HG03565 (cell line): ENCODE data around the gene COL5A1.

ENCODE experiments used
- ATAC-seq: cut with Tn5 transposase; IDR thresholded peaks from one replicate; pipeline ENCODE4 v1.9.1; 2021; ENCODE audit warnings: mild to moderate bottlenecking, moderate library complexity; ENCODE audit not compliant: unreplicated experiment

Gene COL5A1

DNA sequence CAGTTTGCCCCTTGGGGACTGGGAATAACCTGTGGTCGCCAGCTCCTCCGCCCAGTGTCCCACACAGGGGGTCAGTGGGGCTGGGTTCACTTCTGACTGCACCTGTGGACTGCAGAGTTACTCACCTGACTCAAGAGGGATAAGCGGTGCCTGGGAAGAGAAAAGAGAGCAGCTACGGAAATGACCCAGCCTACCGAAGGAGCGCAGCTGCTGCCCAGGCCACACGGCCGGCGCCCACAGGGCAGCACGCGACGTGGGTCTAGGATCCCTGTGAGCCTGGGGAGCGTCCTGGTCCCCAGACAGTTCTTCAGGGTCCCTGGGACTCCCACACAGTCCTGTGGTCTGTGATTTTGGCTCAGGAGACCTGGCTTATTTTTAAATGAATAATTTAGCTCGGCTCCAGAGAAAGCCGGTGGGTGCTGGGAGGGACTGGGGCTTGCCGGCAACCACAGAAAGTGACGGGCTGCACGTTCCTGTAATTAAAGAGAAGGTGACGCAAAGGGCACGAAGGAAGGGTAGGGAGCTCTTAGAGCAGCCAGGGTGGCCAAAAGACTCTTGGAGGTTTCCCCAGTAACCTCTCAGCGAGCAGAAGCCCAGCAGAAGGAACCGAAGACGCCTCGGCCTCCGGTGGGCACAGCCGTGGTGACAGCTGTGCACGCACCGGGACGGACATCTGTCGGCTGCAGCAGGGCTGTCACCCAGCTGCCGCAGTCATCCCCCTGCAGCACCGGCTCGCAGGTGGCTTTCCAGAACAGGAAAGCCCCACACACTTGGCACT lies 141.5 kb downstream of the COL5A1 start:
- no peak for ATAC-seq

DNA sequence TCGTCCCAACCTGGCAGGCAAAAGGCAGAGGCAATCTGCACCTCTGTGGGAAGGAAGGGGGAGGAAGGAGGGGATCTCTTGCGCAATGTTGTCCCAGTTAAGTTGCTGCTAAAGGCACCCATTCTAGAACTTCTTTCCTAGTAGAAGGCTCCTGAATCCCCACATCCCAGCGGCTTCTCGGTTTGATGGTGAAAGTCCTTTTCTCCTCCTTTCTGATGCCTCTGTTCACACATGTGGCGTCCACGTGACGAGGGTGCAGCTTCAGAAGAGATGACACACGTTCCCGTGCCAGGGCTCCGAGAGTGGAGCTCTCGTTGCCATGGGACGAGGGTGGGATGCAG lies 142.1 kb downstream of the COL5A1 start:
- ATAC-seq: no peak

DNA sequence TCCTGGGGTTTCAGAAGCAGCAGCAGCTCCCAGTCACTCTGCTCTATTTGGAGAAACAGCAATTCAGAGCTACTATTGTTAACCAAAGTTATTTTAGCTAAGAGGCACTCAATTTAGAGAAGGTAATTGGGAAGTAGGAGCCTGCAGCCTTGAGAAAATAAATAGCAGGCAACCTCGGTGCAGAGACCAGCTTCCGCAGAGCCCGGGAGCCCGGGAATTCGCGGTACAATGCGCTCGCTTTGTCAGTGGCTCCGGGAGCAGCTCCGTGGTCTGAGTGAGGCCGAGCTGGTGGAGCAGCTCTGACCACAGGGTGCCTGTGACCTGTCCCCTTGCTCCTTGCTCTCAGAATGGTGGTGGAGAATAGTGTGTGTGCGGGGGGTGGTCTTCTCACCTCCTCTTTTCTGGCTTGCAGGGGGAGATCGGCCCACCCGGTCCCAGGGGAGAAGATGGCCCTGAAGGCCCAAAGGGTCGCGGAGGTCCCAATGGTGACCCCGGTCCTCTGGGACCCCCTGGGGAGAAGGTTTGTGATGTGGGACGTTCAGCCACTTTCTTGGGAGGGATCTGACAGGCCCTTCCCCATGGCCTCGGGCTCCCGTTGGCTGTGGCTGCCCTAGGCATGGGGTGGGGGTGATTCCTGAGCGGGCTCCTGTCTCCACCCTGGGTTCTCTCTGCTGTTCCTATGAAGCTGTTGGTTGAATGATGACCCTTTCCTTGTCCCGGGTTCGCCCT lies 143.1 kb downstream of the COL5A1 start:
- no peak for ATAC-seq

DNA sequence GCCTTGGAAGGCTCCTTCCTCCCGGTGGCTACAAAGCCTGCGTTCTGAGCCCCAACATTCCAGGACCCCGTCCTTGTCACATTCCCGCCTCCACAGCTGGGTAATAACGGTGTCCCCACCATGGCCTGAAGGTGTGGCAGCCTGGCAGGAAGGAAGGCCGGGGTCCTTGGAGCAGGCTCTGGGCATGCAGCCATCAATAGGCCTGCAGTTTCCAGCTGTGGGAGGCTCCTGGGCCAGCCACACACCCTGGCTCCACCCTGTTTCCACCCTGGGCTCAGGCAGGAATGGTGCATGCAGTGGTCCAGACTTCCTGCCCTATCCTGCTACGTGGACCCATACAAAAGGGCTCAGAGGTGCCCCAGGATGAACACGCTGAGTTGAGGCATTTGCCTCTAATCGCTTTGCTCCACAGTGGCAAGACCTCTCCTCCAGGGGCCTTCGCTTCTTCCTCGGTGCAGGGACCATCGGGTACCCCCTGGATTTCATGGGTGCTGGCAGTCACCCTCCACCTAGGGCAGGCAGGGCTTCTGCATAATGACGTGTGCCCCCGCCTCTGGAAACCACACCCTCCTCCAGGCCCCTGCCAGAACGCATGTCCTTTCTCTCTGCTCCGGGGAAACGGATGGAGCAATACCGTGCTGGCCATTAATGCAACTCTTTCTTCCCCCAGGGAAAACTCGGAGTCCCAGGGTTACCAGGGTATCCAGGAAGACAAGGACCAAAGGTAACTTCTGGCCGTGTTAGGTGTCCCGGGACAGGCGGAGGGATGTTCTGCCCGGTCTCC lies 143.9 kb downstream of the COL5A1 start:
- no peak for ATAC-seq

DNA sequence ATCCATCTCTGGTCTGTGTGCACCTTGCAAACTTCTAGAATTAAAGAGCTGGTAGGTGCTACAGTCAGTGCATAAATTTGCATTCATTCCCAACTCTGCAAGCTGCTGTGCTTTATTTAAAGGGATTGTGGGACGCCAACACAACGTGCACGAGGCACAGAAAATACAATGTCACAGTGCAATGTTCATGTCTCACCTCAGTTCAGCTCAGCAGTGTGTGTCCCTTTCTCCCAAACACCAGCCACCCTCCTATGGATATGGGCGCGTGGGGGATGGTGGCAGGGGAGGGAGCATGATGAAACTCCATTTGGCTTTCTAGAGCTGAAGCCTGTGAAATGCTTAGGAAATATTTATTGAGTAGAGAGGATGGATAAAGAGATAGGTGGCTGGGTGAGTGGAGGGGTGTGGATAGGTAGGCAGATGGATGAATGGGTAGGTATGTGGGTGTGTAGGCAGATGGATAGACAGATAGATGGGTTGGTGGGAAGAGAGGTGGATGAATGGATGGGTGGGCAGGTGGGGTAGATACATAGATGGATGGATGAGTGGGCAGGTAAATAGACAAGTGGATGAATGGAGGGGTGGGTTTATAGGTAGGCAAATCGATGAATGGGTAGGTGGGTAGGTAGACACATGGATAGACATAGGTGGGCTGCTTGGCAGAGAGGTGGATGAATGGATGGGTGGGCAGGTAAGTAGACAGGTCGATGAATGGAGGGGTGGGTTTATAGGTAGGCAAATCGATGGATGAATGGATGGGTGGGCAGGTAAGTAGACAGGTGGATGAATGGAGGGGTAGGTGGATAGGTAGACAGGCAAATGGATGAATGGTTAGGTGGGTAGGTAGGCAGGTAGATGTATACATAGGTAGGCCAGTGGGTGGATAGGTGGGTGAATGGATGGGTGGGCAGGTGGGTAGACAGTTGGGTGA lies 146.3 kb downstream of the COL5A1 start:
- ATAC-seq: no peak

DNA sequence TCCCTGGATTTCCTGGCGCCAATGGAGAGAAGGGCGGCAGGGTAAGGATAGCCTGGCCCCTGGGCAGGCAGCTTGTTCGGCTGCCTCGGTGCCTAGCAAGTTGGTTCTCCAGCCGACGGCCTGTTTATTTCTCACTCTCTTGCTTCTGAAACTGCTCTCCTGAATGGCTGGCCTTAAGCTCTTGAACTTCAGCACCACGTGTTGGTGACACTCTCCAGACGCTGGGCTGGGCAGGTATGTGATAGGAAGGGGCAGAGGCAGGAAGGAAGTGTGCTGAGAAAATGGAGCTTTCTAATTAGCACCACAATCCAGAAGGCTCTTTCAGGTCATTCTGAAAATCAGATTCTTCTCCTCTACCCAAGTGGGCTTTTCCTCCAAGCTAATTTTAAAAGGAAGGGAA lies 147.6 kb downstream of the COL5A1 start:
- ATAC-seq: no peak

DNA sequence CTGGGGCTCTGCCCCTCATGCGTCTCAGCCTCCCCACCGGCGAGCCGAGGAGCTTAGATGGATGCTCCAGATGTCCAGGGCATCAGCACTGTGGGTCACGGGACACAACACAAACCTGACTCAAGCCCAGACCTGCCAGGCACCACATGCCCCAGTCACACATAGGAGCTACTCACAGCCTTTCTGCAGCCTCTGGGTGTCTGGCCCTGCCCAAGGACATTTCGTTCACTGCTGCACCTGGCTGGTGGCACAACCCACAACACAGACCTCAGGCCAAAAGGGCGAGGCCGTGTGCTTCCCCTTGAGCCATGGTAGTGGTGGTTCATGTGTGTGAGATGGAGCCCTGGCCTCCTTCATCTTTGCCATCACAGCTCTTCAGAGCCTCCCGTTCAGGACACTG lies 149.4 kb downstream of the COL5A1 start:
- no peak for ATAC-seq

DNA sequence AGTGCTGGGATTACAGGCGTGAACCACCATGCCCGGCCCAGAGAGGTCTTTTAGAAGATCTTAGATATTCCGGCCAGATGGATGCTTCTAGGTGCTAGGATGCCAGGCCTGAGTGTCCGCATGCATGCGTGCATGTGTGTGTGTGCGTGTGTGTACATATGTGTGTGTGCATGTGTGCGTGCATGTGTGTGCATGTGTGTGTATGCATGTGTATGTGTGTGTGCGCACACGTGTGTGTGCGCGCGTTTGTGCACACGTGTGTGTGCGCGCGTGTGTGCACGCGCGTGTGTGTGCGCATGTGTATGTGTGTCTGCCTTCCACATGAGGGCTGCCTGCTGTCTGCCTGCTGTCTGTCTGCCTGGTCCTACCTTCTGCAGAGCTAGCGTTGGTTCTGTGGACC lies 151.0 kb downstream of the COL5A1 start:
- ATAC-seq: no peak

DNA sequence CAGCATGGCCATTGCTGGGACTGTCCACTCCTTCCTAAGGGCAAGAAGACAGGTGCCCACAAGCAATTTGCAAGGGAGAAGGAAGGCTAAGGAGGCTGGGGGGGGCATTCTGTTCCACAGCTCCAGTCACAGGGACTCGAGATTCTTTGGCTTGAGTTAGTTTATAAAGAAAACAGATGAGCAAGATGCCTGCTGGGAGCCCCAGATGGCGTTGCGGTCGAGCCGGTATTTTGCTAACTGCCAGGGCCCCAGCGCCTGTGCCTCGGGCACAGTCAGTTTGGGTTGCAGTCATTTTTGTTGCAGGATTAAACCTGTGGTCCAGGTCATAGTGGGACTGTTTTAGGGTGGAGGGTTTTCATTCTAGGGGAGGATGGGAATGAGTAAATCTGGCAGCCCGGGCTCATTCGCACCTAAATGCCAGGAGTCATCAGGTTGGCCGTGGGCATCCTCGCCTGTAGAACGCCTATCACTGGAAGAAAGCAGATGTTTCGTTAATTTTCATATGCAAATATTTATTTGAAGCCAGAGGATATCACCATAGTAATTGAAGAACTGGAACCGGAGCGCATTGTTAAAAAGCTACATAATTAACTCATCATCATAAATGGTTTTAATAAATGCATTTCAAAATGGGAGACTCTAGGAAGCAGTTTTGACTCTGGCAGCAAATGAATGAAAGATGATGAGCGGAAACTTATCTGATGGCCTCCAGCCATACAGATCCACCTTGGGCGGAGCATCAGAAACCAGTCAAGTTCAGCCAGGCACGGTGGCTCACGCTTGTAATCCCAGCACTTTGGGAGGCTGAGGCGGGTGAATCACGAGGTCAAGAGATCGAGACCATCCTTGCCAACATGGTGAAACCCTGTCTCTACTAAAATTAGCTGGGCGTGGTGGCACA lies 151.9 kb downstream of the COL5A1 start:
- no peak for ATAC-seq

DNA sequence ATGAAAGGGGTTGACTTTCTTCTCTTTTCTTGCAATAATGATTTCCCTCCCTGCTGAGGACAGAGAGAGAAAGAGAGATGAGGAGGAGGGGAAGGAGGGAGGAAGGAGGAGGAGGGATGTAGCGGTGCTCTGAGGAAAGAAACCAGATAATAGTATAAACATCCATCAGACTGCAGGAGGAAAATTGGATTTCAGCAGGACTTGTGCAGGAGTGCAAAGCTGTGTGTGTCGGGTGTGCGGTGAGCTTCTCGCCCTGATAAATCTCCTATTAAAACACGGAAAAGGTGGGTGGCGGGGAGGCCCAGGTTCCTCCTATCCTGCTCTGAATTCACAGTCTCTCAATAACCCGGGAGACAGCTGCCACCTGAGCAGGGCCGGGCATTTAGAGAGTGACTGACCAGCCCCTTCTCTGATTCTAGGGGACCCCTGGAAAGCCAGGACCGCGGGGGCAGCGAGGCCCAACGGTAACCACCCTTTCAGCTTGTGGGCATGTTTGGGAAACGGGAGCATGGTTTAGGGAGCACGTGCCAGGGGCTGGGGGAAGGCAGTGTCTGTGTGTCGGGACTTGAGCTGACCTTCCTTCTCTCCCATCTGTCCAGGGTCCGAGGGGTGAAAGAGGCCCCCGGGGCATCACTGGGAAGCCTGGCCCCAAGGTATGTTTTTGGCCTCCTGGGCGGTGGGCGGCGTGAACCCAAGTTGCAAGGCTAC lies 153.2 kb downstream of the COL5A1 start:
- no peak for ATAC-seq

DNA sequence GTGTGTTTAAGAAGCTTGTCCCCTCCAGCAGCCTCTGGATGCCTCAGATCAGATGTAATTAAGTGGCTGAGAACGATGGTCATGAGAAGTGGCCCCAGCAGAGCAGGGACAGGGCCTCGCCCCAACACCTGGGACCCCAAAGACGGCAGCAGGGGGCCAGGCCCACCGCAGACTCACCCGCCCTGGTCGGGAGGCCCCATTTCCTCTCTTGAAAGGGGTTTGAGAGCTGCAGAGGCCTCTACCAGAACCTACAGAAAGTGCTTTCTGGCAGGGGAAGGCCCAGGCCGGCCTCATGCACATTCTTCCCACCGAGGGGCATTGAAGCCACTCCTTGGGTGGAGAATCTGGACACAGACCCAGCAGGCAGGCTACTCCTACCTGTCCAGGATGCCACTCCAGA lies 153.8 kb downstream of the COL5A1 start:
- no peak for ATAC-seq

DNA sequence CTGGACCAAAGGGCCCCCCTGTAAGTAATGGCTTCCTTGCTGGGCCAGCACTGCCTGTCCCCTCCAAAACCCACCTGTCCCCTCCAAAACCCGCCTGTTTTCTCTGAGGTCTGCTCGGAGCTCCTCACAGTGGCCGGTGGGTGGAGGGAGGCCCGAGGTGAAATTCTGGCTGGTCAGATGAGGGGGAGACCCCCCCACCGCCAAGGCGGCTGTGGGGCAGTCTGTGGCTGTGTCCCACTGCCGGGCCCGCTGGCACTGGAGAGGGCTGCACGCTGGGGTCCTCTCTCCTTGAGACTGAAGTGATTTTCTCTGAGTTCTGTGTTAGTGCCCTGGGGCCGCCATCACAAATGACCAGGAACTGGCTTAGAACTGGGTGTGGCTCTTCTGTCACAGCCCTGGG lies 155.3 kb downstream of the COL5A1 start:
- ATAC-seq: no peak

DNA sequence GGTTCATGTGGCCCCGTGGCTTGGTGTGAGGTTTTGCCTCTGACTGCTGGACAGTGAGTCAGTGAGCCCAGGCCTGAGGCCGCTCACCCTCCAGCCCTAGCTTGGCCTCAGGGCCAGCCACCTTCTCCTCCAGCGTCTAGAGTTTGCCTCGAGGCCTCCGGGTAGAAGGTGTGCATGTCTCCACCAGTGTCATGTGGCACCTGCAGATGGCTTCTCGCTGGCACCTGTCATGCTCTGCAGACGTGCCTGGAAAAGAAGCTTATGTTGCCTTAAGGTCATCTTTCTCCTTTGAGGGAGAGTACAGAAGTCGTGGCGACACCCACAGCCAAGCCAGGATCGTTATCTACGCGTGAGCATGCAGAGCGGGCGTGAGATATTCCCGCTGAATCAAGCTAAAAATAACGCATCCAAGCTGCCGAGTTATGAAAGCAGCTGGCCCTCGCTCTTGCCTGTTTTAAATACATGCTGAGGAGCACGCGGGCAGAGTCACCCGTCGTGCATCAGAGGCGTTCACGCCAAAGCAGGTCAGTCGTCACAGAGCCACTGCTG lies 159.3 kb downstream of the COL5A1 start:
- ATAC-seq: no peak

DNA sequence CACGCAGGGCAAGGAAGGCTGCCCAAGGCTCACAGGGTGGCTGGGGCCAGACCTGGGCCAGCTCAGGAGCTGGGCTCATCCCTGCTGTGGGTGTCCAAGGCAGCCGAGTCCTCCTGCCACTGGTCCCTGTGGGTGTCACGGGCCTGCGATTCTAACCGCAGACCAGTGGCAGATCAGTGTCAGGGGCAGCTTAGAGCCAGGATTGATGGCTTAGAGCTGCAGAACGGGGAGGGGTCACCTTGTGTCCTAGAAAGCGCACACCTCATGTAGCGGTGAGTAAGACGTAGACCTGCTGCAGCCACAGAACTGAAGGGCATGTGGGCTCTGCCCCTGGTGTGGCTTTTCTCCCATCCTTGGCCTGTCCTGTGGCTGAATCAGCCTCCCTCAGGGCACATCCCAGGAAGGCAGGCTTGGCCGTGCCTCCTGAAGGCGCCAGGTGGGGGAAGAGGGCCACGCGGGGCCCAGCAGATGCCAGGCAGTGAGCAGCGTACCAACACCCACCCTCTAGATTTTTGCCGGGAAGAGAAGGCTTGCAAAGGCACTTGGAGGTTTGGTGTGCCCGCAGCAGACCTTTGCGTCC lies 160.7 kb downstream of the COL5A1 start:
- ATAC-seq: no peak

DNA sequence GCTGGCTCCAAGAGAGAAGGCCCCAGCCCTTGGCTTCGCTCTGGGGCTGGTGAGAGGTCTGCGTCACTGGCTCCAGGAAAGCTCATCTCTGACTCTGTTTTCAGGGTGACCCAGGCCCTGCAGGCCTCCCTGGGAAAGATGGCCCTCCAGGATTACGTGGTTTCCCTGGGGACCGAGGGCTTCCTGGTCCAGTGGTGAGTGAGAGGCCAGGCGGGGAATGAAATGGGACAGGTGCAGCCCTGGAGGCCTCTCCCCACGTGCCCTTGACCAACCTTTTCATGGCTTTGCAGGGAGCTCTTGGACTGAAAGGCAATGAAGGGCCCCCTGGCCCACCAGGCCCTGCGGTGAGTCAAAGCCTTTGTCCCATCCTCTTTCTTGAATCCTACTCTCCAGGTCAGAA lies 163.3 kb downstream of the COL5A1 start:
- ATAC-seq: no peak

DNA sequence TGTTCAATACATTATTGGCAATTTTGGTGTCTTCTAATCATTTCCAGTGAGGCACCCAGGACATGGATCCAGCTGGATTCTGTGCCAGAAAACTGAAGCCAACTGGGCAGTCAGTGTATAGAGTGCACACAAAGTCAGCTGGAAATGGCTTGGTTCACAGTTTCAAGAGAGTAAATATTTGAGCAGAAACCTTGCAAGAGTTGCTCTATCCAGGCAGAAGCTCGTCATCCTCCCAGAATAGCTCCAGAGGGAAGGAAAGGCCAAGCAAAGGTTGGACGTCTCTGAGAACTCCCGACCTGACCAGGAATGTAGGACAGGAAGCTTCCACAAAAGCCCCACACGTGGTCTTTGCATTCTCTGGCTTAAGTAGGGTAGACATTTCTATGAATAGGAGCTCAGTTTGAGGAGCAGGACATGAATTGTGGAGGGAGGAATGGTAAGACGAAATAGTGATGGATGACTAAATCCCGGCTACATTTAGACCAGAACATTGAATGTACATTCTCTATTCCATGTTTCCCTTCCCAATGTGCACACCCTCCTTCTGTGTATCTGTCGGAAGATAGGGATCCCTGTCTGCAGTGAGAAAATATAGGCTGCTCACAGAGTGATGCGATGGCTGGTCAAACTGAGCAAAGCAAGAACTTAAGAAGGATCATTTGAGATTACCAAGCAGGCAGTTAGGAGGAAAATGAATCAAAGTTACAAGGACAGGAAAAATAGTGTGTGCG lies 166.3 kb downstream of the COL5A1 start:
- no peak for ATAC-seq

DNA sequence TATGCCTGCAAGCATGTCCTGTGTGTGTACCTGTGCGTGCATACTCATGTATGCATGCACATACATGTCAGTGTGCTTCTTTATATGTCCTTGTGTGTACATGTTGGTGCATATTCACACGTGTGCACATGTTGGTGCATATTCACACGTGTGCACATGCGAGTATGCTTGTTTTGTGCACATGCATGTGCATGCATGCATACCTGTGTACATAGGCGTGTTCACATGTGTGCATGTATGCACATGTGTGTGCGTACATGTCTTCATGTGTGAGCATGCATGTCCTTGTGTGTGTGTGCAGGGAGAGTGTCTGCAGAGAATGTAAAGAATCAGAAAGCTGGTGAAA lies 166.8 kb downstream of the COL5A1 start:
- no peak for ATAC-seq

DNA sequence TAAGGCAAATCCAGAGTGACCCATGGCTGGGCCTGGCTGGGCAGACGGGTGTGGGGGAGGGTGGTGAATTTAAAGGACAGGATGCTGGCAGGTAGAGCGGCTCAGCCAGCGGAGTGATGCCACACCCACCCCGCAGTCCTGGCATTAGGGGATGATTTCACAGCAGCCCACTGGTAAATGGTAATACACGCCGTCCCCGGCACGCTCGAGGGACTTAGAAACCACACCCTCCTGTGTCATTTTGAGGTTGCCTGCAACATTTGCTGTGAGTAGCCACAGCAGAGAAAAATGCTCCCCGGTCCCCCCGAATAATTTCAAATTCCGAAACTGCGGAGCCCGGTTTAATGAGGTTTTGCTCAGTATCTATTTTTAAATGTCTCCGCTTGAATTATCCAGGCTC lies 167.7 kb downstream of the COL5A1 start:
- ATAC-seq: no peak
